ENCODE measurements around the gene PAM16. TPM values are rescaled to one million over a fixed set of nuclear protein-coding genes. Genes with fewer than 3 reads are reported as not detected.
A peak's percentile ranks its signal among the peaks of the same experiment; 100 is the strongest.

The PAM16 gene
- total and polyA plus RNA-seq, 9 of the 15 experiments (the other 6 are each of a cell fraction or from before 2014, with no cell fraction given) = 38.7 to 273 (median 79.3) TPM

DNA sequence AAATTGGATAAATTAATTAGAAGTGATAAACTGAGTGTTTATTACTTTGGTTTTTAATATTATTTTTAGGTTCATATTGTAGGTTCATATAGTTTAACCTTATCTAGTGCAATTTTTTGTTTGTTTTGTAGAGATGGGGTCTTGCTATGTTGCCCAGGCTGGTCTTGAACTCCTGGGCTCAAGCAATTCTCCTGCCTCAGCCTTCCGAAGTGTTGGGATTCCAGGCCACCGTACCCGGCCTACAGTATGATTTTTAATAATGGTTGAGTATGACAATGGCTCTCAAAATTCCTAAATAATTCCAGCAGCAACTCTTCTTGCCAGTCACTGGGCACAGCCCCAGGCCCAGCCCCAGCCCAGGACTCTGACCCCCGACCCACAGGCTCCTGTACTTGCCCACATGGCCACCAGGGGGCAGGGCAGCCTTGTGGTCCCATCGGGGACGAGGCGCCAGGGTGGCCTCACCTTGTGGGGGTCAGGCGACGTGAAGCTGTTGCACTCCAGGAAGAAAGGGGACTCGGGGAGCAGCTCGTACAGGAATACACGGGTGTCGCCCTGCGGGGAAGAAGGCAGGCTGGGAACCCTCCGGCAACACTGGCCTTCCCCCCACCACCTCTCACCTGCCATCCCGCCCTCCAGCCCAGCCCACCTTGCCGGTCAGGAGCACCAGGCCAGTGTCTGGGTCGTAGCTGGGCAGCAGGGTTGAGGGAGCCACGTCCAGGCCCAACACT, 7.9 kb upstream of the PAM16 start:
- FAIRE-seq (peak; percentile 78), ATAC-seq (peak; percentile 86), DNase-seq (ENCODE audit: extremely low read depth in 1 of 4, low spot score in 3 of 4) (peak; percentile 74 to 80 (median 79))
- Histone ChIP-seq H3K27me3 (ENCODE audit: control insufficient read depth in 2 of 2, insufficient read depth in 2 of 2, low read length in 2 of 2) (no peaks in the 10 kb centered on the region), H3K9me3 (replicated peaks; ENCODE audit: control insufficient read depth, insufficient read depth, low read depth, low read length) (no peaks in the 10 kb centered on the region), H2AFZ (ENCODE audit: low read depth, low read length) (no peak overlapping the region), H3K4me2 (ENCODE audit: insufficient read depth, low read length) (no peak overlapping the region), H3K36me3 (ENCODE audit: control insufficient read depth, insufficient read depth, low read length) (peaks cover 55% of the 10 kb centered on the region; the same call in 2 of the 3 replicates), H3K79me2 (ENCODE audit: control insufficient read depth, insufficient read depth, low read length) (no peaks in the 10 kb centered on the region), H3K9ac (ENCODE audit: insufficient read depth in 1 of 2, low read depth in 2 of 2, low read length in 2 of 2) (peak overlapping the region in 1 of 2 experiments; percentile 48; a peak in 1 of 4 replicates), H3K4me3 (no peak overlapping the region), H3K4me1 (replicated peaks in 1 of 2; ENCODE audit: control insufficient read depth in 2 of 2, insufficient read depth in 2 of 2, low read length in 2 of 2) (peaks cover 0 to 43% of the 10 kb centered on the region in 2 experiments; a peak in 2 of 5 replicates), H3K27ac (ENCODE audit: extremely low read depth, low read depth, low read length) (no peak overlapping the region), H4K20me1 (replicated peaks; ENCODE audit: control insufficient read depth, insufficient read depth, low read length) (no peaks in the 10 kb centered on the region), H3K9me1 (ENCODE audit: control insufficient read depth, insufficient read depth, low read length) (no peaks in the 10 kb centered on the region)
- intact Hi-C loops (cut with micrococcal nuclease) = loop anchor here (1.0 kb wide), 1 partner anchor 43 kb away; no protein-coding TSS in a partner anchor
- in situ Hi-C loops (cut with MboI) = no loop called here
- POLR2A ChIA-PET = interaction anchor here (0.6 to 1.3 kb wide), 5 partner anchors 9 to 56 kb away, joined by 3 to 7 read pairs (median 5); no protein-coding TSS in a partner anchor
- CTCF ChIA-PET (ENCODE audit: low intra/inter-chr PET ratio) = interaction anchor here (0.7 to 4.1 kb wide), 3 partner anchors 44 to 117 kb away, joined by 3 to 70 read pairs (median 4); partner anchors contain the start of gene HMOX2
- WGBS (ENCODE audit: insufficient coverage, low coverage, missing lambda C conversion rate) = 47% methylated on average over 15 of the region's 19 CpGs
- no TSS peak for BruUV-seq (replicated peaks)
- TF ChIP-seq RAD21 (CRISPR knock-in tag; conservative IDR thresholded peaks at IDR 0.05 in 1 of 2, IDR thresholded peaks at IDR 0.05 in 1 of 2) (peak; percentile 82 to 90), SETDB1 (IDR thresholded peaks at IDR 0.05; ENCODE audit: low read length) (no peak), BRD4 (IDR thresholded peaks at IDR 0.05) (no peak), NR2C2 (CRISPR knock-in tag; IDR thresholded peaks at IDR 0.05) (no peak), NR2C2 (tag; IDR thresholded peaks at IDR 0.05) (peak; percentile 44; the same call in 1 of the 2 replicates), ZBTB7A (IDR thresholded peaks at IDR 0.05; ENCODE audit: borderline replicate concordance, control insufficient read depth, low read depth, low read length) (peak; percentile 56), MTA3 (IDR thresholded peaks at IDR 0.05; ENCODE audit: borderline replicate concordance) (no peak), FOXA3 (CRISPR knock-in tag; conservative IDR thresholded peaks at IDR 0.05 in 1 of 2, IDR thresholded peaks at IDR 0.05 in 1 of 2) (0 out of 4 replicates have a peak, but pooled peaks of 1 of the 2 experiments have one; percentile 44), POLR2G (IDR thresholded peaks at IDR 0.05; ENCODE audit: low read depth, low read length) (peak; percentile 59), TARDBP (IDR thresholded peaks at IDR 0.05) (no peak)
- TF ChIP-seq, protein P1, sequence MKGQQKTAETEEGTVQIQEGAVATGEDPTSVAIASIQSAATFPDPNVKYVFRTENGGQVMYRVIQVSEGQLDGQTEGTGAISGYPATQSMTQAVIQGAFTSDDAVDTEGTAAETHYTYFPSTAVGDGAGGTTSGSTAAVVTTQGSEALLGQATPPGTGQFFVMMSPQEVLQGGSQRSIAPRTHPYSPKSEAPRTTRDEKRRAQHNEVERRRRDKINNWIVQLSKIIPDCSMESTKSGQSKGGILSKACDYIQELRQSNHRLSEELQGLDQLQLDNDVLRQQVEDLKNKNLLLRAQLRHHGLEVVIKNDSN (CRISPR knock-in tag; IDR thresholded peaks at IDR 0.05) = peak; percentile 21; the same call in 1 of the 2 replicates
- TF ChIP-seq, protein P2, sequence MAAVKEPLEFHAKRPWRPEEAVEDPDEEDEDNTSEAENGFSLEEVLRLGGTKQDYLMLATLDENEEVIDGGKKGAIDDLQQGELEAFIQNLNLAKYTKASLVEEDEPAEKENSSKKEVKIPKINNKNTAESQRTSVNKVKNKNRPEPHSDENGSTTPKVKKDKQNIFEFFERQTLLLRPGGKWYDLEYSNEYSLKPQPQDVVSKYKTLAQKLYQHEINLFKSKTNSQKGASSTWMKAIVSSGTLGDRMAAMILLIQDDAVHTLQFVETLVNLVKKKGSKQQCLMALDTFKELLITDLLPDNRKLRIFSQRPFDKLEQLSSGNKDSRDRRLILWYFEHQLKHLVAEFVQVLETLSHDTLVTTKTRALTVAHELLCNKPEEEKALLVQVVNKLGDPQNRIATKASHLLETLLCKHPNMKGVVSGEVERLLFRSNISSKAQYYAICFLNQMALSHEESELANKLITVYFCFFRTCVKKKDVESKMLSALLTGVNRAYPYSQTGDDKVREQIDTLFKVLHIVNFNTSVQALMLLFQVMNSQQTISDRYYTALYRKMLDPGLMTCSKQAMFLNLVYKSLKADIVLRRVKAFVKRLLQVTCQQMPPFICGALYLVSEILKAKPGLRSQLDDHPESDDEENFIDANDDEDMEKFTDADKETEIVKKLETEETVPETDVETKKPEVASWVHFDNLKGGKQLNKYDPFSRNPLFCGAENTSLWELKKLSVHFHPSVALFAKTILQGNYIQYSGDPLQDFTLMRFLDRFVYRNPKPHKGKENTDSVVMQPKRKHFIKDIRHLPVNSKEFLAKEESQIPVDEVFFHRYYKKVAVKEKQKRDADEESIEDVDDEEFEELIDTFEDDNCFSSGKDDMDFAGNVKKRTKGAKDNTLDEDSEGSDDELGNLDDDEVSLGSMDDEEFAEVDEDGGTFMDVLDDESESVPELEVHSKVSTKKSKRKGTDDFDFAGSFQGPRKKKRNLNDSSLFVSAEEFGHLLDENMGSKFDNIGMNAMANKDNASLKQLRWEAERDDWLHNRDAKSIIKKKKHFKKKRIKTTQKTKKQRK (IDR thresholded peaks at IDR 0.05; ENCODE audit: borderline replicate concordance, low read depth, low read length) = no peak

All from K562 (cell line).